Keratinocyte (primary cell): ENCODE results near the gene OOSP2.

Experiments used
- EZH2 ChIP-seq: IDR thresholded peaks from one replicate; pipeline ENCODE4 v1.6.1; 2012; ENCODE audit warnings: inconsistent platforms, mild to moderate bottlenecking, low read length, moderate library complexity
- TF ChIP-seq, protein P1 (sequence below), 3 experiments: IDR thresholded peaks in 1 of 3; conservative IDR thresholded peaks in 1 of 3; optimal IDR thresholded peaks in 1 of 3; 2 replicates in 2 of 3; 3 replicates in 1 of 3; pipeline versions ENCODE3 to v1.5.1; 2011; ENCODE audit warnings: low read length in 3 of 3, mild to moderate bottlenecking in 3 of 3, moderate library complexity in 2 of 3, control low read depth in 1 of 3, inconsistent platforms in 1 of 3; ENCODE audit not compliant: insufficient read depth in 2 of 3; ENCODE audit errors: extremely low read depth in 1 of 3

DNA sequence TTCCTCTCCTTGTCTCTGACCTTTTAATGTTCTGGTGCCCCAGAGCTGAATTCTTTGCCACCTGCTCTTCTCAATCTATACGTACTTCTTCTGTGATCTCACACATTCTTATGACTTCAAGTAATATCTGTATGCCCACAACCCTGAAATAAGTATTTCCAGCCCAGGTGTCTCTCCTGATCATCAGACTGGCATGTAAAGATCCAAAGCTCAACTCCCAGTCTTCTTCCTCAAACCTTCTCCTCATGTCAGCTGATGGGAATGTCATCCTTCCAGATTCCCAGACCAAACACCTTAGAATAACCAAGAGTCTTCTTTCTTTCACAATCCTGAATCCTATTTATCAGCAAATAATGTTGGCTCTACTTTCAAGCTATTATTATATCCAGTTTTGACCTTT is 25.6 kb downstream of the OOSP2 start:
- TF ChIP-seq, protein P1, sequence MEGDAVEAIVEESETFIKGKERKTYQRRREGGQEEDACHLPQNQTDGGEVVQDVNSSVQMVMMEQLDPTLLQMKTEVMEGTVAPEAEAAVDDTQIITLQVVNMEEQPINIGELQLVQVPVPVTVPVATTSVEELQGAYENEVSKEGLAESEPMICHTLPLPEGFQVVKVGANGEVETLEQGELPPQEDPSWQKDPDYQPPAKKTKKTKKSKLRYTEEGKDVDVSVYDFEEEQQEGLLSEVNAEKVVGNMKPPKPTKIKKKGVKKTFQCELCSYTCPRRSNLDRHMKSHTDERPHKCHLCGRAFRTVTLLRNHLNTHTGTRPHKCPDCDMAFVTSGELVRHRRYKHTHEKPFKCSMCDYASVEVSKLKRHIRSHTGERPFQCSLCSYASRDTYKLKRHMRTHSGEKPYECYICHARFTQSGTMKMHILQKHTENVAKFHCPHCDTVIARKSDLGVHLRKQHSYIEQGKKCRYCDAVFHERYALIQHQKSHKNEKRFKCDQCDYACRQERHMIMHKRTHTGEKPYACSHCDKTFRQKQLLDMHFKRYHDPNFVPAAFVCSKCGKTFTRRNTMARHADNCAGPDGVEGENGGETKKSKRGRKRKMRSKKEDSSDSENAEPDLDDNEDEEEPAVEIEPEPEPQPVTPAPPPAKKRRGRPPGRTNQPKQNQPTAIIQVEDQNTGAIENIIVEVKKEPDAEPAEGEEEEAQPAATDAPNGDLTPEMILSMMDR (optimal IDR thresholded peaks at IDR 0.05 in 1 of 3, IDR thresholded peaks at IDR 0.05 in 1 of 3, conservative IDR thresholded peaks at IDR 0.05 in 1 of 3; ENCODE audit: extremely low read depth in 1 of 3, insufficient read depth in 2 of 3, low read length in 3 of 3) = no peak
- no peak for TF ChIP-seq EZH2
